ENCODE measurements around the gene CMTM7. TPM values are rescaled to one million over a fixed set of nuclear protein-coding genes. Genes with fewer than 3 reads are reported as not detected.
"Not testable (repeated sequence)": the region's sequence is repeated elsewhere in the genome, so short reads cannot be mapped to it uniquely, and the experiment has no call there.

The CMTM7 gene
- total and polyA plus RNA-seq, 5 experiments from 2014 or later: 46.4 to 122 (median 67.4) TPM

- Mint-ChIP-seq H3K36me3 (peaks cover 0 to 11% (median 6%) of the 10 kb centered on the region in 3 donors), H3K27ac (peak overlapping the region in 3 of 10 donors; percentile 3 to 94 (median 87)), H3K4me1 (peaks cover 32 to 42% (median 37%) of the 10 kb centered on the region in 4 donors)
- POLR2A ChIA-PET: interaction anchor here (1.6 kb wide), 1 partner anchor 39 kb away, joined by 3 read pairs; no protein-coding TSS in a partner anchor
- H3K9me3 Mint-ChIP-seq, H3K27me3 Mint-ChIP-seq, H3K4me3 Mint-ChIP-seq, DNase-seq, ATAC-seq: not testable (repeated sequence)
These were observed 73.1 kb downstream of the CMTM7 start for GRCh38 chr3:32464726-32465125.

GRCh38 chr3:32466808-32467207, 75.2 kb downstream of the CMTM7 start:
- H3K36me3 Mint-ChIP-seq: peaks cover 0 to 11% (median 6%) of the 10 kb centered on the region in 3 donors
- peak overlapping the region in 5 of 10 donors; percentile 84 to 94 (median 87) for H3K27ac Mint-ChIP-seq
- DNase-seq, ATAC-seq, H3K9me3 Mint-ChIP-seq, H3K27me3 Mint-ChIP-seq: not testable (repeated sequence)
- peak overlapping the region; percentile 26 to 68 (median 58) for H3K4me3 Mint-ChIP-seq
- POLR2A ChIA-PET: interaction anchor here (1.0 to 5.2 kb wide), 13 partner anchors 8 to 169 kb away, joined by 3 to 51 read pairs (median 12); no protein-coding TSS in a partner anchor
- peaks cover 32 to 60% (median 51%) of the 10 kb centered on the region in 4 donors for H3K4me1 Mint-ChIP-seq

- Mint-ChIP-seq H3K4me3 (peak overlapping the region; percentile 50 to 78 (median 70)), H3K9me3 (no peaks in the 10 kb centered on the region), H3K27me3 (no peaks in the 10 kb centered on the region), H3K4me1 (peaks cover 32 to 62% (median 53%) of the 10 kb centered on the region in 4 donors), H3K27ac (peak overlapping the region in 9 of 10 donors; percentile 73 to 94 (median 92)), H3K36me3 (peaks cover 0 to 13% (median 6%) of the 10 kb centered on the region in 3 donors)
- POLR2A ChIA-PET: interaction anchor here (0.7 to 5.2 kb wide), 18 partner anchors 9 to 170 kb away, joined by 3 to 51 read pairs (median 8); partner anchors contain the start of gene CMTM7
- ATAC-seq (peak; percentile 88 to 91), DNase-seq (peak; percentile 65 to 86 (median 82))
These were observed 75.8 kb downstream of the CMTM7 start for GRCh38 chr3:32467333-32468070.

- Mint-ChIP-seq H3K4me1 (peaks cover 36 to 66% (median 55%) of the 10 kb centered on the region in 4 donors), H3K9me3 (no peaks in the 10 kb centered on the region), H3K4me3 (peak overlapping the region in 3 of 10 donors; percentile 4 to 26 (median 15)), H3K36me3 (peaks cover 0 to 17% (median 6%) of the 10 kb centered on the region in 3 donors), H3K27ac (peak overlapping the region in 9 of 10 donors; percentile 43 to 88 (median 80)), H3K27me3 (no peaks in the 10 kb centered on the region)
- DNase-seq (no peak), ATAC-seq (no peak)
- POLR2A ChIA-PET: interaction anchor here (0.7 to 5.2 kb wide), 9 partner anchors 11 to 230 kb away, joined by 3 to 51 read pairs (median 5); no protein-coding TSS in a partner anchor
These were observed 77.7 kb downstream of the CMTM7 start for GRCh38 chr3:32469151-32469874.

GRCh38 chr3:32470362-32470761, 78.7 kb downstream of the CMTM7 start:
- peak overlapping the region in 1 of 10 donors; percentile 60 for H3K4me3 Mint-ChIP-seq
- H3K27ac Mint-ChIP-seq: peak overlapping the region in 5 of 10 donors; percentile 43 to 83 (median 72)
- POLR2A ChIA-PET: interaction anchor here (0.6 to 5.2 kb wide), 7 partner anchors 16 to 174 kb away, joined by 3 to 51 read pairs (median 4); no protein-coding TSS in a partner anchor
- ATAC-seq (no peak), DNase-seq (no peak)
- H3K9me3 Mint-ChIP-seq: no peaks in the 10 kb centered on the region
- peaks cover 31 to 66% (median 49%) of the 10 kb centered on the region in 4 donors for H3K4me1 Mint-ChIP-seq
- no peaks in the 10 kb centered on the region for H3K27me3 Mint-ChIP-seq
- H3K36me3 Mint-ChIP-seq: peaks cover 0 to 20% (median 3%) of the 10 kb centered on the region in 3 donors

- ATAC-seq (no peak), DNase-seq (no peak)
- POLR2A ChIA-PET: interaction anchor here (1.4 to 5.2 kb wide), 2 partner anchors 16 to 98 kb away, joined by 4 to 51 read pairs; no protein-coding TSS in a partner anchor
- Mint-ChIP-seq H3K36me3 (peaks cover 0 to 19% (median 4%) of the 10 kb centered on the region in 3 donors), H3K4me3 (peak overlapping the region in 1 of 10 donors; percentile 5), H3K9me3 (no peaks in the 10 kb centered on the region), H3K4me1 (peaks cover 26 to 60% (median 41%) of the 10 kb centered on the region in 4 donors), H3K27me3 (no peaks in the 10 kb centered on the region), H3K27ac (peak overlapping the region in 9 of 10 donors; percentile 39 to 84 (median 53))
These were observed 79.6 kb downstream of the CMTM7 start for GRCh38 chr3:32471246-32471645.

GRCh38 chr3:32472151-32472550, 80.5 kb downstream of the CMTM7 start:
- not testable (repeated sequence) for DNase-seq, H3K27me3 Mint-ChIP-seq, H3K9me3 Mint-ChIP-seq, H3K27ac Mint-ChIP-seq, ATAC-seq
- POLR2A ChIA-PET: interaction anchor here (0.7 kb wide), 1 partner anchor 15 kb away, joined by 6 read pairs; no protein-coding TSS in a partner anchor
- Mint-ChIP-seq H3K4me3 (peak overlapping the region in 1 of 10 donors; percentile 20), H3K36me3 (peaks cover 0 to 27% (median 10%) of the 10 kb centered on the region in 3 donors), H3K4me1 (peaks cover 24 to 58% (median 35%) of the 10 kb centered on the region in 4 donors)

- ATAC-seq (no peak), DNase-seq (no peak)
- no peaks in the 10 kb centered on the region for H3K9me3 Mint-ChIP-seq
- H3K36me3 Mint-ChIP-seq: peaks cover 9 to 40% (median 26%) of the 10 kb centered on the region in 3 donors
- H3K27me3 Mint-ChIP-seq: no peaks in the 10 kb centered on the region
- no peak overlapping the region for H3K4me3 Mint-ChIP-seq
- peaks cover 18 to 53% (median 24%) of the 10 kb centered on the region in 4 donors for H3K4me1 Mint-ChIP-seq
- H3K27ac Mint-ChIP-seq: peak overlapping the region in 1 of 10 donors; percentile 5
- POLR2A ChIA-PET: interaction anchor here (1.1 kb wide), 1 partner anchor 28 kb away, joined by 3 read pairs; the partner anchor contains the start of gene CMTM6
These were observed 82.5 kb downstream of the CMTM7 start for GRCh38 chr3:32474201-32474600.

- H3K36me3 Mint-ChIP-seq: peaks cover 23 to 70% (median 53%) of the 10 kb centered on the region in 3 donors
- no peak overlapping the region for H3K4me3 Mint-ChIP-seq
- H3K4me1 Mint-ChIP-seq: peaks cover 10 to 59% (median 18%) of the 10 kb centered on the region in 4 donors
- DNase-seq: no peak
- POLR2A ChIA-PET: interaction anchor here (0.6 kb wide), 1 partner anchor 21 kb away, joined by 3 read pairs; no protein-coding TSS in a partner anchor
- H3K27ac Mint-ChIP-seq: peak overlapping the region in 1 of 10 donors; percentile 16
- no peak for ATAC-seq
- H3K27me3 Mint-ChIP-seq: no peaks in the 10 kb centered on the region
- H3K9me3 Mint-ChIP-seq: no peaks in the 10 kb centered on the region
These were observed 89.0 kb downstream of the CMTM7 start for GRCh38 chr3:32480604-32481003.

- ATAC-seq: no peak
- POLR2A ChIA-PET: interaction anchor here (0.7 kb wide), 1 partner anchor 91 kb away, joined by 5 read pairs; no protein-coding TSS in a partner anchor
- Mint-ChIP-seq H3K27me3 (no peaks in the 10 kb centered on the region), H3K4me3 (no peak overlapping the region), H3K9me3 (no peaks in the 10 kb centered on the region), H3K4me1 (peaks cover 7 to 65% (median 16%) of the 10 kb centered on the region in 4 donors), H3K27ac (peak overlapping the region in 4 of 10 donors; percentile 16 to 53 (median 44)), H3K36me3 (peaks cover 23 to 69% (median 60%) of the 10 kb centered on the region in 3 donors)
- no peak for DNase-seq
These were observed 90.4 kb downstream of the CMTM7 start for GRCh38 chr3:32481791-32482631.

GRCh38 chr3:32482693-32483092, 91.0 kb downstream of the CMTM7 start:
- no peak for ATAC-seq
- POLR2A ChIA-PET: interaction anchor here (0.7 kb wide), 1 partner anchor 92 kb away, joined by 5 read pairs; no protein-coding TSS in a partner anchor

More at GRCh38 chr3:32482693-32483092, 91.0 kb downstream of the CMTM7 start:
- Mint-ChIP-seq H3K36me3 (peaks cover 23 to 72% (median 56%) of the 10 kb centered on the region in 3 donors), H3K27ac (peak overlapping the region in 2 of 10 donors; percentile 51 to 72), H3K4me1 (peaks cover 7 to 62% (median 16%) of the 10 kb centered on the region in 4 donors), H3K27me3 (no peaks in the 10 kb centered on the region), H3K4me3 (no peak overlapping the region), H3K9me3 (no peaks in the 10 kb centered on the region)
- no peak for DNase-seq

Measured in naive thymus-derived CD8-positive, alpha-beta T cell (primary cell).